GM12875 (cell line): ENCODE results near the gene NOD1.

ENCODE experiments used
- H3K4me3 ChIP-seq: one replicate; pipeline ENCODE4 v1.5.1; 2011; ENCODE audit warnings: low read depth, low read length, control low read depth
- CTCF ChIP-seq: IDR thresholded peaks from 2 replicates; pipeline ENCODE4 v1.5.1; 2011; ENCODE audit warnings: low read depth, mild to moderate bottlenecking, control low read depth, inconsistent platforms, low read length, moderate library complexity, borderline replicate concordance; ENCODE audit not compliant: insufficient read depth

NOD1 gene

GRCh38 chr7:30378275-30378674, 100.3 kb downstream of the NOD1 start:
- no peak overlapping the region for H3K4me3 ChIP-seq

More at GRCh38 chr7:30378275-30378674, 100.3 kb downstream of the NOD1 start:
- no peak for TF ChIP-seq CTCF
